COLO829 (cell line): ENCODE data around the gene MAPRE2.
A peak's percentile ranks its signal among the peaks of the same experiment; 100 is the strongest.
"Not testable (repeated sequence)": the region's sequence is repeated elsewhere in the genome, so short reads cannot be mapped to it uniquely, and the experiment has no call there.

Experiments used
- DNase-seq: peaks from one replicate; pipeline ENCODE4 v3.0.0; 2012; ENCODE audit warnings: low spot score

Gene MAPRE2

GRCh38 chr18:35123811-35124210 lies 82.6 kb downstream of the MAPRE2 start:
- DNase-seq = no peak

- DNase-seq = no peak
Measured at GRCh38 chr18:35127201-35127600, 86.0 kb downstream of the MAPRE2 start.

GRCh38 chr18:35128675-35129074 lies 87.5 kb downstream of the MAPRE2 start:
- DNase-seq = no peak

- DNase-seq = no peak
Measured at GRCh38 chr18:35130236-35130635, 89.0 kb downstream of the MAPRE2 start.

- peak; percentile 90 for DNase-seq
Measured at GRCh38 chr18:35131387-35132020, 90.3 kb downstream of the MAPRE2 start.

GRCh38 chr18:35132021-35132902 lies 91.0 kb downstream of the MAPRE2 start:
- peak; percentile 72 for DNase-seq

GRCh38 chr18:35134190-35134730 lies 93.0 kb downstream of the MAPRE2 start:
- DNase-seq = no peak

- no peak for DNase-seq
Measured at GRCh38 chr18:35134791-35135531, 93.7 kb downstream of the MAPRE2 start.

- no peak for DNase-seq
Measured at GRCh38 chr18:35136248-35136647, 95.0 kb downstream of the MAPRE2 start.

GRCh38 chr18:35136885-35137284 lies 95.7 kb downstream of the MAPRE2 start:
- no peak for DNase-seq

GRCh38 chr18:35137632-35138031 lies 96.4 kb downstream of the MAPRE2 start:
- no peak for DNase-seq

GRCh38 chr18:35138773-35139172 lies 97.6 kb downstream of the MAPRE2 start:
- no peak for DNase-seq

GRCh38 chr18:35139517-35139916 lies 98.3 kb downstream of the MAPRE2 start:
- no peak for DNase-seq

- DNase-seq = no peak
Measured at GRCh38 chr18:35141077-35141476, 99.9 kb downstream of the MAPRE2 start.

GRCh38 chr18:35141567-35142274 lies 100.5 kb downstream of the MAPRE2 start:
- DNase-seq = no peak

- no peak for DNase-seq
Measured at GRCh38 chr18:35142275-35142615, 101.0 kb downstream of the MAPRE2 start.

- peak; percentile 37 for DNase-seq
Measured at GRCh38 chr18:35143622-35144596, 102.7 kb downstream of the MAPRE2 start.

- DNase-seq = no peak
Measured at GRCh38 chr18:35144698-35145097, 103.5 kb downstream of the MAPRE2 start.

GRCh38 chr18:35150195-35150594 lies 109.0 kb downstream of the MAPRE2 start:
- not testable (repeated sequence) for DNase-seq

- DNase-seq = no peak
Measured at GRCh38 chr18:35153609-35154272, 112.5 kb downstream of the MAPRE2 start.
